ENCODE measurements around the gene RAP1B.
"Not testable (repeated sequence)": the region's sequence is repeated elsewhere in the genome, so short reads cannot be mapped to it uniquely, and the experiment has no call there.

The RAP1B gene

GRCh38 chr12:68612697-68613096, 2.0 kb downstream of the RAP1B start:
- no peak for FAIRE-seq

- FAIRE-seq, result no peak
Observed at GRCh38 chr12:68613209-68613904, 2.7 kb downstream of the RAP1B start.

- FAIRE-seq, result no peak
Observed at GRCh38 chr12:68614105-68614679, 3.5 kb downstream of the RAP1B start.

GRCh38 chr12:68614769-68615168, 4.1 kb downstream of the RAP1B start:
- FAIRE-seq, result no peak

GRCh38 chr12:68617160-68617926, 6.6 kb downstream of the RAP1B start:
- no peak for FAIRE-seq

DNA sequence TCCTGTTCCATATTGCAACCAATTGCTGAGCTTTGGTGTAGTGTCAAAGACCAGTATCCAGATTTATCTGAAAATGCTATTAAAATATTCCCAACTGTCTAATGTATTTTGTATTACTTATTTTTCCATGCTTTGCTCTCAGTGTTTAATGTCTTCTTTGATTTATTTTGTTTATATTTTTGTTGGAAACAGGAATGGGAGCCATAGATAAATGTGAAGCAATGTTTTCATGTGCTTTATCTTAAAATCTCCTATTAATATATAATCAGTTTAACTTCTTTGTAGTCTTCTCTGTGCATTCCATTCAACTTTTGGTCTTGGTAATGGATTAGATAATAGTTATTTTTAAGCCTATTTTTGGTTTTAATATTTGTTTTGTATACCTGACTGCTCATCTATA, 8.8 kb downstream of the RAP1B start:
- no peak for FAIRE-seq

- no peak for FAIRE-seq
Observed at GRCh38 chr12:68620519-68621471, 10.1 kb downstream of the RAP1B start.

DNA sequence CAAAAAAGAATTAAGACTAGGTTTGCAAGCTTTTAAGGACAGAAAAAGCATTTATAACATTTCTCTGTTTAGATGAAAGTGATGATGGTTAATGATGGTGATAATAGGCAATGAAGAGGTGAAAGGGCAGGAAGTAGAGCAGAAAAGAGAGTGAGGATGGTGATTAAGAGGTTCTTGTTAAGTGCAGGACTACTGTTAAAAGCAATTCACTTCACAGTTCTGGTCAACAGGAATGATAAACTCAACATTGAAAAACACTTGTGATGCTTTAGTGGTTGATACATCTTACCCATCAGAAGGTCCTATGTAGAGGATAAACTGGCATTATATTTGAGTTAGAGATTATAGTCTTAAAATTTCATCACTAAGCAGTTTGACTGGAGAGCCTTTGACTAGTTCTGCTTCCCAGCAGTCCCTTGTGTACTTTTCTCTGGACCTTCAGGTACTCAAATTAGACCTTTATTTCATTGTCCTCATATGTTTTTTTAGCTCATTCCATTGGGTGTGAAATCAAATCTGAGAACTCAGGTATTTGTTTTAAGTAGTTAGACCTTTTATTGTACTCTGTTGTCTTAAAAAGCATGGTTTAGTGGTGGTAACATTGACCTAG, 10.9 kb downstream of the RAP1B start:
- no peak for FAIRE-seq

GRCh38 chr12:68622250-68622649, 11.6 kb downstream of the RAP1B start:
- FAIRE-seq, result no peak

- no peak for FAIRE-seq
Observed at GRCh38 chr12:68623059-68623458, 12.4 kb downstream of the RAP1B start.

DNA sequence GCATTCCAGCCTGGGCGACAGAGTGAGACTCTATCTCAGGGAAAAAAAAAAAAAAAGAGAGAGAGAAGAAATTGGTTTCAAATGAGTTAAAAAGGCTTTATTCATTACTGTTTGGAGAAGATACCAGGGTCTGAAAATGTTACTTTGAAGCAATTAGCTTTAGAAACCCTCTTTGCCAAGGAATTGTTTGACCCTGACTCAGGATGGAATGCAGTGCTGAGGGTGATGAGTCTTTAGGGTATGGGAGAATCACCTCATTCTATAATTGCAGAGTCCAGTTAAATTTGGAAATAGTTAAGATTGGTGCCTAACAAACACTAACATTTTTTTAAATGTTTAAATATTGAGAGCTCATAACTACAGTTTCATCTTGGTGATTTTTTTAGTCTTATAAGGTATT, 13.3 kb downstream of the RAP1B start:
- peak; percentile 13 for FAIRE-seq

- FAIRE-seq, result no peak
Observed at GRCh38 chr12:68624933-68625332, 14.2 kb downstream of the RAP1B start.

- no peak for FAIRE-seq
Observed at GRCh38 chr12:68627673-68628319, 17.1 kb downstream of the RAP1B start.

GRCh38 chr12:68628698-68629097, 18.0 kb downstream of the RAP1B start:
- no peak for FAIRE-seq

GRCh38 chr12:68630050-68630449, 19.4 kb downstream of the RAP1B start:
- FAIRE-seq, result no peak

- FAIRE-seq, result no peak
Observed at GRCh38 chr12:68630598-68630997, 19.9 kb downstream of the RAP1B start.

DNA sequence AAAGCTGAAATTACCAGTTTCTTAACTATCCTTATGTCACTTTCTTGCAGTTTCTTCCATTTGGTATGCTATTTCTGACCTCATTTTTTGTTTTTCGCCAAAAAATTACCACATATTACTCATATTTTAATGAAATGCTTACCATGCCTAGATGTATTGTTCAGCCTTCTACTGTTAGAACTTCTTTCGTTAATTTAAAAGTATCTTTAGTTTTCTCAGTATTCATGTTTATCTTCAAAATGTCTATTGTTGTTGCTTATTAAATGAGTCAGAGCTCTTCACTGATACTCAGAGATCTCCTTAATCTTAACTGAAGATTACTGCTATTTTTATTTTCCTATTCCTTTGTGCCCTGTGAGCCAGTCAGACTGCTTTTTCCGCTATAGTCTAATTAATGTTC, 20.5 kb downstream of the RAP1B start:
- no peak for FAIRE-seq

- no peak for FAIRE-seq
Observed at GRCh38 chr12:68632486-68632885, 21.8 kb downstream of the RAP1B start.

DNA sequence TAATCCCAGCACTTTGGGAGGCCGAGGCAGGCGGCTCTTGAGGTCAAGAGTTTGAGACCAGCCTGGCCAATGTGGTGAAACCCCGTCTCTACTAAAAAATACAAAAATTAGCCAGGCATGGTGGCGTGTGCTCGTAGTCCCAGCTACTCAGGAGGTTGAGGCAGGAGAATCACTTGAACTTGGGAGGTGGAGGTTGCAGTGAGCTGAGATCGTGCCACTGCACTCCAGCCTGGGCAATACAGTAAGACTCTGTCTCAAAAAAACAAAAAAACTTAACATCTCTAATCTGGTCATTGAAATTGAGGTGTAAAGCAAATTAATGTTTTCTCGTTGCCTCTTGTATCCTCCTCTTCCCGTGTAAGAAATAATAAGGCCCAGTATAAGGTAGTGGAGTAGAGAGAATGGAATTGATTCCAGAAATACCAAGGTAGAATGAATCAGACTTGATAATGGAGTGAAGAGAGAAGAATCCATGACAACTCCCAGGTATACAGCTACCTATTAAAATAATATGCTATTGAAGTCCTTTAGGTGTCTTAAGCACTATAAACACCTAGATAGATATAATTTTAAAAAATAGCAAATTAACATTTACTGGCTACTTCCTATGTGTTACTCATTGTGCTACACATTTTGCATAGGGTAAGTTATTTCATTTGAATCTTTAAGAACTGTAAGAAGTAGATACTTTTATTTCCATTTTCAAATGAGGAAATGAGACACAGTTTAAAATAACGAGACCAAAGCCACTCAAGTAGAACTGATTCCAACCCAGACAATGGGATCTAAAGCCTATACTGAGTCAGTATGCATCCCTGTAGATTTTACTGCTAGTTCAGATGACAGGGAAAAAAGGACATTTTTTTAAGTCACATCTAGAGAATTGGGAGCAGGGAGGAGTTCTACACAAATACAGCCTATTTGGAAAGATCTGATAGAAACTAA, 23.2 kb downstream of the RAP1B start:
- no peak for FAIRE-seq

GRCh38 chr12:68636268-68636667, 25.6 kb downstream of the RAP1B start:
- FAIRE-seq, result no peak

DNA sequence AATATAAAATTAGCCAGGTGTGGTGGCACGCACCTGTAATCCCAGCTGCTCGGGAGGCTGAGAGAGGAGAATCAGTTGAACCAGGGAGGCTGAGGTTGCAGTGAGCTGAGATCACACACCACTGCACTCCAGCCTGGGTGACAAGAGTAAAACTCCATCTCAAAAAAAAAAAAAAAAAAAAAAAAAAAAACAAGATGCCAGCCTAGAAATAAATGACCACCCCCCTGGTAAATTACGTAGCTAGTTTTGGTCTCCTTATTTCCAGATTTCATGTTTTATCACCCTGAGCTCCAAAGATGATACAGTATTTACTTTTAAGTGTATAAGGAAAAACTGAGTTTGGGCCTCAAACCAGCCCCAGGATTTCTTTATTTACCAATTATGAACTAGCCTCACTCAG, 26.7 kb downstream of the RAP1B start:
- not testable (repeated sequence) for FAIRE-seq

Data from G401.6 (cell line).